ENCODE measurements around the gene RPL18A. TPM values are rescaled to one million over a fixed set of nuclear protein-coding genes. Genes with fewer than 3 reads are reported as not detected.

Gene RPL18A
- total RNA-seq, 1 donor from 2014 or later, result 1,710 TPM

- H3K27ac Mint-ChIP-seq (ENCODE audit: unreplicated experiment), result no peak overlapping the region
- peaks cover 18% of the 10 kb centered on the region for H3K36me3 Mint-ChIP-seq (ENCODE audit: unreplicated experiment)
- DNase-seq (ENCODE audit: extremely low spot score, unreplicated experiment), result no peak
- no peak overlapping the region for H3K4me3 Mint-ChIP-seq (ENCODE audit: unreplicated experiment)
- H3K9me3 Mint-ChIP-seq (ENCODE audit: unreplicated experiment), result no peaks in the 10 kb centered on the region
- H3K4me1 Mint-ChIP-seq (ENCODE audit: unreplicated experiment), result peaks cover 6% of the 10 kb centered on the region
- H3K27me3 Mint-ChIP-seq (ENCODE audit: unreplicated experiment), result peaks cover 16% of the 10 kb centered on the region
- TF ChIP-seq CTCF (IDR thresholded peaks at IDR 0.05), result no peak
These were observed 6.7 kb downstream of the RPL18A start for GRCh38 chr19:17866312-17866963.

- H3K27me3 Mint-ChIP-seq (ENCODE audit: unreplicated experiment), result peaks cover 16% of the 10 kb centered on the region
- H3K4me1 Mint-ChIP-seq (ENCODE audit: unreplicated experiment), result peaks cover 3% of the 10 kb centered on the region
These were observed 7.3 kb downstream of the RPL18A start for GRCh38 chr19:17866964-17867486.

DNA sequence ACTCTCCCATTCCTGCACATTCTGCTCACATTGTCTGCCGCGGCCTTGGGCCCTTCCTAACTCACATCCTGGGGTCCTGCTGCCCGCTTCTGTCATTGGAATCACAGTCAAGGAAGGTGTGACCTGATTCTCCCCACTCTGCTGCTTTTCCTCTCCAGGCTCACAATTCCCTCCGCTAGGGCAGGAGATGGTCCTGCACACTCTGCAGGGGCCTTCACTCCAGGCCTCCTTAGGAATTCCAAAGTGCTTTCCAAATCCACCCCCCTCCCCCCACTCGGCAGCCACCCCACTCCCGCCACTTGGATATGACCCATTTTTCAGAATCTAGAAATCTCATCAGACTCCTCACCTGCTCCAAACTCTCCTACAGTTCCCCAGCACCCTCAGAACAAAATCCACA lies 9.0 kb downstream of the RPL18A start:
- TF ChIP-seq CTCF (IDR thresholded peaks at IDR 0.05), result no peak
- Mint-ChIP-seq H3K27ac (ENCODE audit: unreplicated experiment) (no peak overlapping the region), H3K27me3 (ENCODE audit: unreplicated experiment) (peaks cover 16% of the 10 kb centered on the region), H3K9me3 (ENCODE audit: unreplicated experiment) (no peaks in the 10 kb centered on the region), H3K4me3 (ENCODE audit: unreplicated experiment) (no peak overlapping the region), H3K4me1 (ENCODE audit: unreplicated experiment) (no peaks in the 10 kb centered on the region), H3K36me3 (ENCODE audit: unreplicated experiment) (peaks cover 5% of the 10 kb centered on the region)
- DNase-seq (ENCODE audit: extremely low spot score, unreplicated experiment), result no peak

More at GRCh38 chr19:17866964-17867486, 7.3 kb downstream of the RPL18A start:
- TF ChIP-seq CTCF (IDR thresholded peaks at IDR 0.05), result no peak
- Mint-ChIP-seq H3K9me3 (ENCODE audit: unreplicated experiment) (no peaks in the 10 kb centered on the region), H3K36me3 (ENCODE audit: unreplicated experiment) (peaks cover 14% of the 10 kb centered on the region), H3K4me3 (ENCODE audit: unreplicated experiment) (no peak overlapping the region), H3K27ac (ENCODE audit: unreplicated experiment) (no peak overlapping the region)
- no peak for DNase-seq (ENCODE audit: extremely low spot score, unreplicated experiment)

- no peak overlapping the region for H3K4me3 Mint-ChIP-seq (ENCODE audit: unreplicated experiment)
- no peaks in the 10 kb centered on the region for H3K9me3 Mint-ChIP-seq (ENCODE audit: unreplicated experiment)
- H3K4me1 Mint-ChIP-seq (ENCODE audit: unreplicated experiment), result no peaks in the 10 kb centered on the region
- H3K36me3 Mint-ChIP-seq (ENCODE audit: unreplicated experiment), result peaks cover 4% of the 10 kb centered on the region
- H3K27me3 Mint-ChIP-seq (ENCODE audit: unreplicated experiment), result peaks cover 16% of the 10 kb centered on the region
- no peak for DNase-seq (ENCODE audit: extremely low spot score, unreplicated experiment)
- no peak overlapping the region for H3K27ac Mint-ChIP-seq (ENCODE audit: unreplicated experiment)
- no peak for TF ChIP-seq CTCF (IDR thresholded peaks at IDR 0.05)
These were observed 9.5 kb downstream of the RPL18A start for GRCh38 chr19:17869114-17869608.

DNA sequence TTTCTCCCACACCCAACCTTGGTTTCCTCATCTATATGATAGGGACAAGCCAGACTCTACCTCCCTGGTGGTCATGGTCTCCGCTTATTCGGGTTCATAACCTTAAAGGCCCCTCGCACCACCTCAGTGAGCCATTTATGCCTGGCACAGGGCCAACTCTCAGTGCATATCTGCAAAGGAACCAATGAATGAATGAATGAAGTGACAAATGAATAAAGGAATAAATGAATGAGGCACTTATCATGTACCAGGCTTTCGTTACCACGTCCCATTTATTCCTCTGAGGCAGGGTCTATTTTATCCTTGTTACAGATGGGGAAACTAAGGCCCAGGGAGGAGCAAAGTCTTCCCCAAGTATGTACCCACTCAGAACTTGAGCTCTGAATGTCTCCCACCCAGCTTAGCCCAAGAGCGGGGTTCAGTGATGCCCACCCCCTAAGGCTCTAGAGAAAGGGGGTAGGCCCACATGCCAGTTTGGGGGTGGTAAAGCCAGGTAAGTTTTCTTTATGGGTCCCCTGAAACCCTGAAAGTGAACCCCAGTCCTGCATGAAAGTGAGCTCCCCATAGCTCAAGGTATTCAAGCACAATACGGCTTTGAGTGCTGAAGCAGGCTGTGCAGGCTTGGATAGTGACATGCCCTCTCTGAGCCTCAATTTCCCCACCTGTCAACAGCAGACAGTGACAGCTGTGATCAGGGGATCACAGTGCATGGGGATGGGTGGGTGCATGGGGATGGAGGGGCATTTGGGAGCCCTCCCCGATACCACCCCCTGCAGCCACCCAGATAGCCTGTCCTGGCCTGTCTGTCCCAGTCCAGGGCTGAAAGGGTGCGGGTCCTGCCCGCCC lies 11.5 kb downstream of the RPL18A start:
- Mint-ChIP-seq H3K27me3 (ENCODE audit: unreplicated experiment) (peaks cover 21% of the 10 kb centered on the region), H3K27ac (ENCODE audit: unreplicated experiment) (no peak overlapping the region), H3K4me1 (ENCODE audit: unreplicated experiment) (no peaks in the 10 kb centered on the region), H3K9me3 (ENCODE audit: unreplicated experiment) (no peaks in the 10 kb centered on the region), H3K4me3 (ENCODE audit: unreplicated experiment) (no peak overlapping the region), H3K36me3 (ENCODE audit: unreplicated experiment) (no peaks in the 10 kb centered on the region)
- no peak for DNase-seq (ENCODE audit: extremely low spot score, unreplicated experiment)
- TF ChIP-seq CTCF (IDR thresholded peaks at IDR 0.05), result no peak
